Liver (tissue), 9 donors: ENCODE results near the gene DTD1. TPM values are rescaled to one million over a fixed set of nuclear protein-coding genes. Genes with fewer than 3 reads are reported as not detected.

Experiments used
- DNase-seq: peaks from one replicate; pipeline ENCODE4 v3.0.0-alpha.2; 2017; ENCODE audit warnings: low spot score
- H3K27ac ChIP-seq, 2 donors: one replicate each; pipeline ENCODE4 v1.7.0; 2013; ENCODE audit warnings: inconsistent platforms in 2 of 2, low read length in 2 of 2, control low read depth in 1 of 2, low read depth in 1 of 2, mild to moderate bottlenecking in 1 of 2
- H3K27me3 ChIP-seq, 4 donors: one replicate each; pipeline versions ENCODE4 v1.6.1 to v1.7.0; 2013; ENCODE audit warnings: low read length in 3 of 4, inconsistent platforms in 1 of 4, mild to moderate bottlenecking in 1 of 4, moderate library complexity in 1 of 4; ENCODE audit not compliant: control insufficient read depth in 4 of 4, insufficient read depth in 4 of 4
- H3K36me3 ChIP-seq, 4 donors: one replicate each; pipeline versions ENCODE4 v1.6.1 to v1.7.0; 2013; ENCODE audit warnings: low read length in 3 of 4, mild to moderate bottlenecking in 3 of 4, low read depth in 1 of 4, moderate library complexity in 1 of 4; ENCODE audit not compliant: control insufficient read depth in 4 of 4, insufficient read depth in 3 of 4
- H3K4me1 ChIP-seq, 4 donors: one replicate each; pipeline versions ENCODE4 v1.6.1 to v1.7.0; 2013; ENCODE audit warnings: low read length in 3 of 4, mild to moderate bottlenecking in 3 of 4, moderate library complexity in 1 of 4; ENCODE audit not compliant: control insufficient read depth in 4 of 4, insufficient read depth in 4 of 4
- H3K4me3 ChIP-seq, 3 donors: one replicate each; pipeline versions ENCODE4 v1.6.1 to v1.7.0; 2013; ENCODE audit warnings: low read length in 3 of 3, control low read depth in 1 of 3, low read depth in 1 of 3, mild to moderate bottlenecking in 1 of 3
- H3K9ac ChIP-seq, 2 donors: one replicate each; pipeline ENCODE4 v1.7.0; 2013; ENCODE audit warnings: low read length in 2 of 2, mild to moderate bottlenecking in 2 of 2, moderate library complexity in 2 of 2, control low read depth in 1 of 2, low read depth in 1 of 2
- H3K9me3 ChIP-seq, 4 donors: one replicate each; pipeline versions ENCODE4 v1.6.1 to v1.7.0; 2013; ENCODE audit warnings: low read length in 3 of 4; ENCODE audit not compliant: control insufficient read depth in 4 of 4
- CTCF ChIP-seq: fragments of 150-350 bp; IDR thresholded peaks from 2 replicates; pipeline ENCODE4 v1.5.1; 2017; ENCODE audit warnings: improper control_type of control experiment, low read depth, low read length; ENCODE audit not compliant: missing input control
- EGR1 ChIP-seq, 2 donors: IDR thresholded peaks; 2 replicates each; pipeline ENCODE4 v1.6.1; 2016 to 2018; ENCODE audit warnings: antibody characterized with exemption in 2 of 2, low read depth in 2 of 2
- FOXA1 ChIP-seq: IDR thresholded peaks from 2 replicates; pipeline ENCODE4 v1.6.1; 2016; ENCODE audit warnings: antibody characterized with exemption
- FOXA2 ChIP-seq: IDR thresholded peaks from 2 replicates; pipeline ENCODE4 v1.6.1; 2016; ENCODE audit warnings: antibody characterized with exemption
- HNF4A ChIP-seq, 2 donors: conservative IDR thresholded peaks; 2 replicates each; pipeline ENCODE4 v1.6.1; 2016; ENCODE audit warnings: antibody characterized with exemption in 2 of 2, mild to moderate bottlenecking in 2 of 2
- HNF4G ChIP-seq: IDR thresholded peaks from 2 replicates; pipeline ENCODE4 v1.6.1; 2016; ENCODE audit warnings: antibody characterized with exemption
- JUND ChIP-seq, 2 donors: IDR thresholded peaks; 2 replicates each; pipeline ENCODE4 v1.6.1; 2016; ENCODE audit warnings: antibody characterized with exemption in 2 of 2
- MAX ChIP-seq: IDR thresholded peaks from 2 replicates; pipeline ENCODE4 v1.6.1; 2016; ENCODE audit warnings: antibody characterized with exemption
- NR2F2 ChIP-seq: IDR thresholded peaks from 2 replicates; pipeline ENCODE4 v1.6.1; 2016; ENCODE audit warnings: antibody characterized with exemption
- RAD21 ChIP-seq, 2 donors: IDR thresholded peaks; 2 replicates each; pipeline ENCODE4 v1.6.1; 2016; ENCODE audit warnings: antibody characterized with exemption in 2 of 2, mild to moderate bottlenecking in 2 of 2
- REST ChIP-seq: IDR thresholded peaks from 2 replicates; pipeline ENCODE4 v1.6.1; 2016; ENCODE audit warnings: antibody characterized with exemption, mild to moderate bottlenecking
- RXRA ChIP-seq, 2 donors: IDR thresholded peaks; 2 replicates each; pipeline ENCODE4 v1.6.1; 2017 to 2018; ENCODE audit warnings: antibody characterized with exemption in 2 of 2, mild to moderate bottlenecking in 1 of 2
- SP1 ChIP-seq: IDR thresholded peaks from 2 replicates; pipeline ENCODE4 v1.6.1; 2018; ENCODE audit warnings: antibody characterized with exemption, mild to moderate bottlenecking
- TAF1 ChIP-seq: conservative IDR thresholded peaks from 2 replicates; pipeline ENCODE4 v1.6.1; 2016; ENCODE audit warnings: antibody characterized with exemption, mild to moderate bottlenecking
- YY1 ChIP-seq: IDR thresholded peaks from 2 replicates; pipeline ENCODE4 v1.6.1; 2016; ENCODE audit warnings: antibody characterized with exemption, mild to moderate bottlenecking
- ZBTB33 ChIP-seq: IDR thresholded peaks from 2 replicates; pipeline ENCODE4 v1.6.1; 2016; ENCODE audit warnings: antibody characterized with exemption
- WGBS: extraction: QIAGEN DNeasy Blood & Tissue Kit; methylation state at CpG from one replicate; pipeline ENCODE4 v1.1.7; 2013; 5-methylcytosine and 5-hydroxymethylcytosine counted together
- polyA plus RNA-seq, 2 donors: library from polyadenylated mRNA; stranded (reverse) in 1 of 2; unstranded in 1 of 2; fragments of 200-250 nt in 1 of 2; fragments of >200 nt in 1 of 2; fragmentation: Nextera tagmentation in 1 of 2; extraction: Ambion mirVana in 1 of 2; gene quantifications; one replicate each; pipeline versions ENCODE4 v1.2.1 to v1.2.3, GENCODE V29; 2013 to 2015
- total RNA-seq, 2 donors: library from RNA; depleted of rRNA; stranded (reverse); fragments of >200 nt; gene quantifications; one replicate each; pipeline ENCODE4 v1.2.3, GENCODE V29; 2014
- donor health status: healthy.
- donor health status: healthy.
- donor health status: healthy.
- donor health status: healthy.
- donor health status: healthy.

The DTD1 gene
- total and polyA plus RNA-seq, 4 donors: 7.8 to 11.3 (median 10.1) TPM

- no peak for DNase-seq
- 86% methylated on average over 10 of the region's 10 CpGs for WGBS
- TF ChIP-seq JUND (IDR thresholded peaks at IDR 0.05) (no peak), CTCF (no peak), HNF4G (no peak), SP1 (no peak), FOXA1 (no peak), EGR1 (IDR thresholded peaks at IDR 0.05; ENCODE audit: low read depth in 2 of 2) (no peak), MAX (no peak), TAF1 (no peak)
- Histone ChIP-seq H3K9me3 (no peaks in the 10 kb centered on the region), H3K4me1 (no peaks in the 10 kb centered on the region), H3K27ac (no peak overlapping the region), H3K9ac (no peak overlapping the region), H3K27me3 (no peaks in the 10 kb centered on the region), H3K4me3 (no peak overlapping the region), H3K36me3 (no peaks in the 10 kb centered on the region)
Observed at GRCh38 chr20:18678549-18679419, 90.9 kb downstream of the DTD1 start.

- DNase-seq: no peak
- Histone ChIP-seq H3K4me1 (no peaks in the 10 kb centered on the region), H3K9me3 (no peaks in the 10 kb centered on the region), H3K4me3 (no peak overlapping the region), H3K36me3 (no peaks in the 10 kb centered on the region), H3K9ac (no peak overlapping the region), H3K27me3 (no peaks in the 10 kb centered on the region), H3K27ac (no peak overlapping the region)
- no peak for TF ChIP-seq HNF4G
- TF ChIP-seq HNF4A (conservative IDR thresholded peaks at IDR 0.05): no peak
- TF ChIP-seq FOXA2: no peak
- TF ChIP-seq RXRA (IDR thresholded peaks at IDR 0.05): no peak
- no peak for TF ChIP-seq SP1
- TF ChIP-seq RAD21 (IDR thresholded peaks at IDR 0.05): no peak
- no peak for TF ChIP-seq YY1
- TF ChIP-seq ZBTB33: no peak
- no peak for TF ChIP-seq CTCF
- no peak for TF ChIP-seq MAX
- TF ChIP-seq JUND (IDR thresholded peaks at IDR 0.05): no peak
- no peak for TF ChIP-seq NR2F2
- TF ChIP-seq TAF1: no peak
- no peak for TF ChIP-seq REST
Observed at GRCh38 chr20:18683839-18684238, 96.0 kb downstream of the DTD1 start.
